ENCODE data around the gene UCKL1.

DNA sequence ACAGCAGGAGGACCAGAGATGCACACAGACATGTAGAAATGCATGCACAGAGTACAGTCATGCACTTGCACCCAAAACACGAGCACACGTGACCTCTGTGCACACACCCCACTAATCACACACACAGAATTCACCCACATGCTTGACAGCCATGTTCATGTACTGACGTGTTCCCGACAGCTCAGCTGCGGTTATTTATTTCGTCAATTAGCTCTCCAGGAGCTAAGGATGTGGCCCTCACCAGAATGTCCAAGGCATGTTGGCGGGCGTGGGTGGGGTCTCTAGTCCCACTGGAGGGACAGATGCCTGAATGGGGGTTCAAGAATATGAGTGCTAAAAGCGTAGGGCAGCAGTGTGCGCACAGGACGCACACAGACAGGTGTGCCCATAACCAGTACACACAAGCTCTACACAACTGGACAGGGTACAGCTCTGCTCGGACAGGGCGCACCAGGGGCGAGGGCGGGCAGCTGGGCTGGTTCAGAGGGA, 24.1 kb upstream of the UCKL1 start:
- TF ChIP-seq, protein P1, sequence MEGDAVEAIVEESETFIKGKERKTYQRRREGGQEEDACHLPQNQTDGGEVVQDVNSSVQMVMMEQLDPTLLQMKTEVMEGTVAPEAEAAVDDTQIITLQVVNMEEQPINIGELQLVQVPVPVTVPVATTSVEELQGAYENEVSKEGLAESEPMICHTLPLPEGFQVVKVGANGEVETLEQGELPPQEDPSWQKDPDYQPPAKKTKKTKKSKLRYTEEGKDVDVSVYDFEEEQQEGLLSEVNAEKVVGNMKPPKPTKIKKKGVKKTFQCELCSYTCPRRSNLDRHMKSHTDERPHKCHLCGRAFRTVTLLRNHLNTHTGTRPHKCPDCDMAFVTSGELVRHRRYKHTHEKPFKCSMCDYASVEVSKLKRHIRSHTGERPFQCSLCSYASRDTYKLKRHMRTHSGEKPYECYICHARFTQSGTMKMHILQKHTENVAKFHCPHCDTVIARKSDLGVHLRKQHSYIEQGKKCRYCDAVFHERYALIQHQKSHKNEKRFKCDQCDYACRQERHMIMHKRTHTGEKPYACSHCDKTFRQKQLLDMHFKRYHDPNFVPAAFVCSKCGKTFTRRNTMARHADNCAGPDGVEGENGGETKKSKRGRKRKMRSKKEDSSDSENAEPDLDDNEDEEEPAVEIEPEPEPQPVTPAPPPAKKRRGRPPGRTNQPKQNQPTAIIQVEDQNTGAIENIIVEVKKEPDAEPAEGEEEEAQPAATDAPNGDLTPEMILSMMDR (IDR thresholded peaks at IDR 0.05), result no peak
- TF ChIP-seq POLR2A (IDR thresholded peaks at IDR 0.05) (no peak), POLR2AphosphoS5 (IDR thresholded peaks at IDR 0.05) (no peak)

Measured in prostate gland (tissue), 2 donors.